ENCODE data around the gene NADSYN1.

DNA sequence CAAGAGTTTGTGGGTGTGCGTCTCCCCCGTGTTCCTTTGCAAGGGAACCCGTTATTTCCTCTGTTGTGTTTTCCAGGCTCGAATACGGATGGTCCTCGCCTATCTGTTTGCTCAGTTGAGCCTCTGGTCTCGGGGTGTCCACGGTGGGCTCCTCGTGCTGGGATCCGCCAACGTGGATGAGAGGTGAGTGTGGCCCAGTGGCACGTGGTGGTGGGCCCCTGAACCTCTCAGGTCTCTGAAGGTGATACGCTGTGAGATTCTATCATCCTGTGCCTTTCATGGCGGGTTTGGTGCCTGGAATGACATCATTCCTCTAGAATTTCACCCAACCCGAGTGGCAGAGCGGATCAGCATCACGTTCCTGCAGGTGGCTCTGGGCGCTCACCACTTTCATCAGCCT, 32.5 kb downstream of the NADSYN1 start:
- TF ChIP-seq CTCF (IDR thresholded peaks at IDR 0.05; ENCODE audit: borderline replicate concordance, extremely low read depth, low read length, poor library complexity, severe bottlenecking): no peak
- no peak for TF ChIP-seq EZH2 (IDR thresholded peaks at IDR 0.05; ENCODE audit: borderline replicate concordance, low read depth, low read length, severe bottlenecking)

Measured in DND-41 (cell line).